GM21515 (cell line): Measurements from ENCODE around the gene LIAS.
"Not testable (repeated sequence)": the region's sequence is repeated elsewhere in the genome, so short reads cannot be mapped to it uniquely, and the experiment has no call there.

ENCODE experiments used
- ATAC-seq: cut with Tn5 transposase; IDR thresholded peaks from one replicate; pipeline ENCODE4 v1.9.1; 2021; ENCODE audit not compliant: unreplicated experiment

The LIAS gene

GRCh38 chr4:39497909-39498726 lies 39.3 kb downstream of the LIAS start:
- ATAC-seq, result no peak

DNA sequence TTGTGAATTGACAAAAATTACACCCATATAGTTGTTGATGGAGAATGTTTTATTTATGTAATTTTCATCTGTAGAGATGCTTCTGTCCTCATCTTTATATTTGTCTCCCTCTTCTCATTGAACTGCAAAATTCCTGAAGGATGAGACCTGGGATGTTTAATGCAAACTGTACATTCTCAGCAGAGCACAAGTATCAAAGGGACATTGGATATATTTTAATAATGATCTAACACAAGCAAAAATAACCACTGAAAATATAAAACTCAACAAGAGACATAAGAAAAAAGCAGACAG lies 39.8 kb downstream of the LIAS start:
- no peak for ATAC-seq

DNA sequence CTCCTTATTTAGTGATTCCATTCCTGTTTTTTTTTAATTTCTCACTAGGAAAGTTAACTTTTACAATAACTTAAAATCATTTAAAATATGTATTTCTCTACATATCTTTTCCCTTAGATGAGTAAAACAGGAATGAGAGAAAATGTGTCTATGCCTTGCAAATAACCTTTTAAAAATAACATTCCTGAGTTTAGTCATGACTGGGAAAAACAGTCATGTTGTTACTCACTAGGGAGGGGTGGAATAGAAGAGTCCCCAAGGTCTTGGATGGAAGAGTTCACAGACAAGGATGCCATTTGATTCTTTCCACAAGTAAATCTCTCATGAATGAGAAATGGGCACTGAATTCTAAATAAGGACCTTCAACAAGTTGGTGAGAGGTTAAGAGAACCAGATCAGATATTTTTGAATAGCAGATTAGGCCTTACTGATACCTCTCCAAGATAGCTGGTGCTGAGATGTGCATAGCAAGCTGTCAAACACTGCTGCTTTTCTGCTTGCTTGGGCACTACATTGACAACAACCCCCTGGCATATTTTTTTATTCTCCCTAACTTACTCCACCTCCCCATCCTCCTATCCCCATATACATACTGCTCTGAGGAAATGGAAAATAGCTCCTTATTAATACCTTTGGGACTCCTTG lies 43.3 kb downstream of the LIAS start:
- ATAC-seq, result no peak

DNA sequence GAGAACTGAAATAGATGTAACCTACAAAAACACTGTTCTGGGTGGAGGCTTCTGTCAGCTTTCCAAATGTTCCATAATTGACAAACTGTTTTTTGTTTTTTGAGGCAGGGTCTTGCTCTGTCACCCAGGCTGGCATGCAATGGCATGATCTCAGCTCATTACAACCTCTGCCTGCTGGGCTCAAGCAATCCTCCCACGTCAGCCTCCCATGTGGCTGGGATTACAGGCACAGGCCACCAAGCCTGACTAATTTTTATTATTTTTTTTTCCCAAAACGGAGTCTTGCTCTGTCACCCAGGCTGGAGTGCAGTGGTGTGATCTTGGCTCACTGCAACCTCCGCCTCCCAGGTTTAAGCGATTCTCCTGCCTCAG lies 43.8 kb downstream of the LIAS start:
- not testable (repeated sequence) for ATAC-seq

DNA sequence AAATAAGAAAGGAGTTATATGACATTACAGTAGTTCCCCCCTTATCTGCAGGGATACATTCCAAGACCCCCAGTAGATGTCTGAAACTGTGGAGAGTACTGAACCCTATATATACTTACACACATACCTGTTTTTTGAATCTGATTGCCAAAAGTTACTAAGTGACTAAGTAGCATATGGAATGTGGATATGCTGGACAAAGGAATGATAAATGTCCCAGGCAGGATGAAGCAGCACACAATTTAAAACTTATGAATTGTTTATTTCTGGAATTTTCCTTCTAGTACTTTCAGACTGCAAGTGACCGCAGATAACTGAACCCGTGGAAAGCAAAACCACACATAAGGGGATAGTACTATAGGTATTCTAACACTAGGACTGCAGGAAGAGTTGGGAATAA lies 45.7 kb downstream of the LIAS start:
- no peak for ATAC-seq

DNA sequence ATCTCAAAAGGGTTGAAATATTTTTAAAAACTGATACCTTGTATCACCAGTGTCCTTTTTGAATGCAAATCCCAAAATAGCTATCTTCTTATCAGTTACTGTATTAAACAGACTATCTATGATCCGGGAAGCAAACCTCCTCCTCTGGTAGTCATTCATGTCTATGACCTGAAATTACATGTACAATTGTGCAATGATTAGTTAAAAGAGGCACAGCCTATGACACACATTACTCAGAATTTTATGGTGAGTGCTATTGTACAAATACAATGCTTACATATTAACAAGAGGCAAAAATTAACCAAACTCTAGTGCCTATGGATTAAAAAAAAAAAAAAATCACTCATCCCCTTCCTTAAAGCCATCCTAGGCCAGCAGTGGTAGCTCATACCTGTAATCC lies 46.7 kb downstream of the LIAS start:
- ATAC-seq, result no peak

DNA sequence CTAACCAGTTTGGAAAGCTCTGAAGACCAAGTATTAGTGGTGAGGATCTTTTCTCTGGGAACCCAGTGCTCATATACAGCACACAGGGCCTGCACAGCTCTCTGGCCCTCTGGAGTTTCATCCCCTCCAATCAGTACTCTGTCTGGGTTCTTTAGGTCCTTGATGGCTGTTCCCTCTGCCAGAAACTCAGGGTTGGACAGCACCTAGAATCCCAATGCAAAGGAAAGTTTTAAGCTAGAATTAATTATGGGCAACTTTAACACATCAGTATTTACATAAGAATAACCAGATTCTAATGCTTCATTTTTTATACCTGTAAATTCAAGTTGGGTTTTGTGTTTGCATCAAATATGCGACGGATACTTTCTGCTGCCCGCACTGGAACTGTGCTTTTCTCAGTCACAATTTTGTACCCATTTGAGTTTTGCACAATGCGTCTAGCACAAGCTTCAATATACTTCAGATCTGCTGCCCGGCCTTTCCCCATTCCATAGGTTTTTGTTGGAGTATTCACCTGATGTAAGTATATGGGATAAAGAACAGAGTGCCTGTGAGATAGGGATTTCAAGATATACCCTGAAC lies 51.6 kb downstream of the LIAS start:
- no peak for ATAC-seq

DNA sequence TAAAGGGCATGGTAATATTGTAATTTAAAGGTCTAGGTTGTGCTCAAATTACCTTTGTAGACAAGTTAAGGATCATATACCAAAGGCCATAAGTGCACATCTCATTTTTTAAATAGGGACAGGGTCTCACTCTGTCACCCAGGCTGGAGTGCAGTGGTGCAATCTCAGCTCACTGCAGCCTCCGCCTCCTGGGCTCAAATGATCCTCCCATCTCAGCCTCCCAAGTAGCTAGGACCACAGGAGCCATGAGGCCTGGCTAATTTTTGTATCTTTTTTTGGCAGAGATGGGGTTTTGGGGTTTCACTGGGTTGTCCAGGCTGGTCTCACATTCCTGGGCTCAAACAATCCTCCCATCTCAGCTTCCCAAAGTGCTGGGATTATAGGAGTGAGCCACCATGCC lies 55.4 kb downstream of the LIAS start:
- not testable (repeated sequence) for ATAC-seq

DNA sequence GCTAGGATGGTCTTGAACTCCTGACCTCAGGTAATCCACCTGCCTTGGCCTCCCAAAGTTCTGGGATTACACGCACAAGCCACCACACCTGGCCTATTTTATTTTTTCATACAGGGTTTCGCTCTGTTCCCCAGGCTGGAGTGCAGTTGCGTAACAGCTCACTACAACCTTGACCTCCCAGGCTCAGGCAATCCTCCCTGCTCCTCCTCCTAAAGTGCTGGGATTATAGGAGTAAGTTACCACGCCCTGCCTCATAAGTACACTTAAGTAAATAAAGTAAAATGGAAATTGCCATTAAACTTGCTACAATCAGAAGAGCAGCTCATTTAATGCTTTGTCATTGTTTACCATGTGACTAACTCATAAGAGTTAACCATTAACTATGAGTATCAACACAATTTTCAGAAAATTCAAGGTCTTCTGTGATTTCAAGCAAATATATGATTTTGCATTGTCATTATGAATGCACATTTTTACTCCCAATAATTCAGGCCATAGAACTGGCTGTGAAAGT lies 56.1 kb downstream of the LIAS start:
- no peak for ATAC-seq

GRCh38 chr4:39515669-39516401 lies 57.0 kb downstream of the LIAS start:
- ATAC-seq, result not testable (repeated sequence)

DNA sequence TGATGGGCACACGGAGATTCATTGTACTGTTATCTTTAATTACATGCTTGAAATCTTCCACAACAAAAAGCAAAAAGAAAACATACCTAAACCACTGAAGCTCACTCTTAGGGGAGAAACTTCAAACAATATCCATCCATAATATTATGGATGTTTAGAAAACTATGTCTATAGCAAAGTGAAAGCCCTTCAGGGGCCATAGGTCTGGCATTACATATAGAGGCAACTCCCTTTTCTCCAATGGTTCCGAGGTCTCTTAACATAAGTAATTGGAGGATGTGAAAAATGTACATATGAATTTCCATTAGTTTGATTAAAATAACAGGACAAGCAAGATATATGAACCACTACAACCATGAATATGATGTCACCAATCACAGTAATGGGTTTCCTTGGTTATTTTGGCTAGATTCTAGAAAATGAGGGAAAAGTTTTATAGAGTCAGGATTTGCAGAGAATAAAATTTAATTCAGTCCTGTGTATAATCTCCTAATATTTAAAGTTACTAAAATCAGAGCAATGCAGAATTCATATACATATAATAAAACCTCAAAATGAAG lies 57.6 kb downstream of the LIAS start:
- no peak for ATAC-seq

DNA sequence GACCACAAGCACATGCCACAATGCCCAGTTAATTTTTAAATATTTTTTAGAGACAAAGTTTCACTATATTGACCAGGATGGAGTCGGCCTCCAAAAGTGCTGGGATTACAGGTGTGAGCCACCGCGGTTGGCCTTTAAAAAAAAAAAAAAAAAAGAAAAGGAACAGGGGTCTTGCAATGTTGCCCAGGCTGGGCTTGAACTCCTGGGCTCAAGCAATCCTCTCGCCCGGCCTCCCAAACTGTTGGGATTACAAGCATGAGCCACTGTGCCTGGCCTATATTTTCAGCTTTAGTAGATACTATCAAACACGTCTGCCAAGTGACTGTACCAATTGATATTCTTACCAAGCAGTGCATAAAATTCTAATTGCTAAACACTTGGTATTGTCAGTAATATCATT lies 59.6 kb downstream of the LIAS start:
- no peak for ATAC-seq

DNA sequence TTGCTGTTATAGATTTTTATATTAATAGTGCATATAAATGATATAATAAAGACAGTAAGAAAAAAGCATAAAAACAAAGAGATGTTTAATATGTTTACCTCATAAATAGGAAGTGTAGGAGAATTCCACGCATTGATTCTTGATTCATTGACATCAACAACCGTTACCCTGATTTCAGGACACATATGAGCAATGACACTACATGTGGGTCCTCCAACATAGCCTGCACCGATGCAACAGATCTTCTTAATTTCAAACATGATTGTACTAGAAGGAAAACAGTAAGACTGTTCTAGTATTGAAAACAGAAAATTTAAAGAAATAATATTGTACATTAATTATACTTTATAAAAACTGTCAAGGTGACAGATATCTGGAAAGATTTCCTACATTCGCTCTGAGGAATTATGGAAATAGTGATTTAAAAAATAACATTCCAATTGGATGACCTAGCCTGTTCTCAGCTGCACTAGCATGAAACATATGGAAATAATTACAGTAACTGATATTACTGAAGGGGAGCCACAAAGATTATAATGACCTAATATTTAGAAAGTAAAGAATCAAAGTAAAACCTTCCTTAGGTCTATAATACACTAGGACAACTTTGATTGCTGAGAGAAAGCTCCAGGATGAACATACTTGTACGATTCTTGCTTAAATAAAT lies 62.5 kb downstream of the LIAS start:
- ATAC-seq, result no peak

DNA sequence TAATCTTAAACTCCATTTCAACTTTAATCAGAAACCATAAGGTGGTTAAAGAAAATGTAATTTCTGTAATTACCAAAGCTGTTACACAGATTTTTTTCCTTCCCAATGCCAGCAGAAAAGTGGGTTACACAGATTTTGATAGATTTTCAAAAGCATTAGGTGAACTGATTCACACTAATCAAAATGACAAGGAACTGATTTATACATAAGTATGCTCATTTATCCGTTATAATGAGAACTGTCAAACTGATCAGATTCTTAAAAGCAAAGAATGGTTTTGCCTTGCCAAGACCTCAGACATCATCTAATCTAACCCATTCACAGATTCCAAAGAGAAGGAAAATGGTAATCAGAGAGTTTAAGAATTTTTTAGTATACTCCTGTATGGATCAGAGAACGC lies 63.2 kb downstream of the LIAS start:
- no peak for ATAC-seq

GRCh38 chr4:39524161-39524957 lies 65.5 kb downstream of the LIAS start:
- ATAC-seq, result no peak

GRCh38 chr4:39525822-39526690 lies 67.2 kb downstream of the LIAS start:
- ATAC-seq, result no peak

GRCh38 chr4:39526765-39527295 lies 68.0 kb downstream of the LIAS start:
- no peak for ATAC-seq

GRCh38 chr4:39527296-39528060 lies 68.6 kb downstream of the LIAS start, which contains the start of gene UGDH:
TSS of gene UGDH (minus strand) at chr4:39527439. CDS start at chr4:39521512, 5,927 bp downstream.
- peak; percentile 96 for ATAC-seq
